Stimulated activated CD4-positive, alpha-beta T cell treated with anti-CD3 and anti-CD28 coated beads, Interleukin-4, amount 100 ng/mL, for 24 hours (primary cell): ENCODE results near the gene MCC.

ENCODE experiments used
- DNase-seq: peaks from one replicate; pipeline ENCODE4 v3.0.0-alpha.2; 2020

Gene MCC

DNA sequence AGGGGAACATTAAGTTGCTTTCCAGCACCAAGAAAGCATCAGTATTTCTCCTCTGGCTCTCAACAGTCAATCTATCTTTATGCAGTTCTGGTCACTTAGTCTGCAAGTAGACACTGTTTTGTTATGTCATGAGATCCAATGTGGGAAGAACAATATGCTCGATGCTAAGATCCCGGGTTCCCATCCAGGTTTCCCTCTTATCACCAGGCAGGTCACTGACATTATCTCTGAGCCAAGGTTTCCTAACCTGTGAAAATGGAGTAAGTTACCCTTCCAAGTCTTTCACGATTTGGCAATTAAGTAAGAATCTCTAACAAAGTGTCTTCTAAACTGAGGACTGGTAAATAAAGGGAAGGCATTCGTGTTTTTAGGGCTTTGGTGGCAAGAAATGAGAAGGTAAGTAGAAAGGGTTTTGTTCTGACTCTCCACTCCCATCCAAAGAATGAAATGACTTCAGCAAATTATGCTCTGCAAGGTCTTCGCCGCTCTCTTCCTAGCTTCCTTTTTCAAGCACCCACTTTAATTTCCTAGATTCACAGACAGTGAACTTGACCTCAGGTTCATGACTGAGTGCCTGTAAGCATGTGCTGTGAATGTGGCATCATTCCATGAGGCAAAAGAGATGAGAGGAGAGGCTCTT is 425.3 kb downstream of the MCC start:
- no peak for DNase-seq

DNA sequence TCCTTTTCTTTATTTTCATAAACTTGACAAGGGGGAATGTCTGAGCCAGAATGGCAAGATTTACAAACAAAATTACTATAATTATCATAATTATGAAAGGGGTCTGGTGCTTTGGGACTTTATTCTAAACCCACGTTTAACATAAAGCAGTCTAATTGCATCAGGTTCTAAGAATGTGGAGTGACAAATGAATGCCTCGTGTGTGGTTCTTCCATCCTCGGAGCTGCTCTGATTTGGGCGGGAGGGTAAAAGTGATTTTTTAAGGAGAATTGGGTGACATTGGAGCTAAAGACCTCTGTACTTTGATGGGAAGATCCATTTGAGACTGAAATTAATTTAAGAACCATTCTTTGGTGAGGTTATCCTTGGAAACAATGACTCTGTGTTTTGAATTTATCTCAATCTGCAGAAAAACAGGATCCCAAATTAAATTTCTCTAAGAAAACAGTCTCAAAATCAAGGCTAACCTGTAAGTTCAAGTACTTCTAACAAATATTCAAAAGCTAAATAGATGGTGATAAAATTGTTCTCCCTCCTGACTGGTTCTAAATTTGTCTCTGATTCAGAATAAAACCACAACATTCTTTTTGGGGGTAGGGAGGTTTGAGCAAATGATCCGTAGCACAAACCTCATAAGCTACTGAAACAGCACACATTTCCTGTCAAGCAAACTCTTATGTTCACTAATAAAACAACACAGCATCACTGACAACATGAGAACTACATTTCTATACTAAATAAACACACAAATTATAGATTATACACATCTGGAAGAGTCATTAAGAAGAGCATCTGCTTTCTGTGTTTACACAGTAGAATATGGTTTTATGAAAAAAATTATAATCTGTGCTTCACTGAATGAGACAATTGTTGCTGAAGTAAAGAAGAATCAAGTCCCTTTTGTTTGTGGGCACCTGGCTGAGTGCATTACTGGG is 426.1 kb downstream of the MCC start:
- DNase-seq = no peak

DNA sequence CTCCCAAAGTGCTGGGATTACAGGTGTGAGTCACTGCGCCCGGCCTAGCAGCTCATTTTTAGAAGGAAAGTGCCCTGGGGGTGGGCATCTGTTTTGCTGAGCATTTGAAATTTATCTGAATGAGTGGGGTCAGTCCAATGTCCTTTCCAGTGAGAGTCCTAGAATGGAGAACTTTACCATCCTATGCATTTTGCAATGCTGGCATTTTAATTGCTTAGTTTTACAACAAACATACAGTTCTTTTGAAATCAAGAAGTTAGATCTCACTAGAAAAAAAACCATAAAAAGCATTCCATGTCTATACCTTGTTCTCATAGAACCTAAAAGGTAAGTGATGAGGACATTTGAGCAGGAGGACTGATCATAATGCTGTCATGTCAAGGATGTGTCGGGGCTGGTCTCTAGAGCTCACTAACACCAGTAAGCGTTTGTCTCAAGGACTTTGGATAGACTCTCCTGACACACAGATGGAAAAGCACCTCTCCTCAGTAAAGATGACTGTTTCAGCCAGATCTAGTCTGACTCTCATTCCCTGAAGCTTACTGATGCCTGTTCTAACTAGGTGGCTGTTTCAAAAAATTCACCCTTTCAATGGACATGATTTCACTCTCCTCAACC is 427.7 kb downstream of the MCC start:
- no peak for DNase-seq

DNA sequence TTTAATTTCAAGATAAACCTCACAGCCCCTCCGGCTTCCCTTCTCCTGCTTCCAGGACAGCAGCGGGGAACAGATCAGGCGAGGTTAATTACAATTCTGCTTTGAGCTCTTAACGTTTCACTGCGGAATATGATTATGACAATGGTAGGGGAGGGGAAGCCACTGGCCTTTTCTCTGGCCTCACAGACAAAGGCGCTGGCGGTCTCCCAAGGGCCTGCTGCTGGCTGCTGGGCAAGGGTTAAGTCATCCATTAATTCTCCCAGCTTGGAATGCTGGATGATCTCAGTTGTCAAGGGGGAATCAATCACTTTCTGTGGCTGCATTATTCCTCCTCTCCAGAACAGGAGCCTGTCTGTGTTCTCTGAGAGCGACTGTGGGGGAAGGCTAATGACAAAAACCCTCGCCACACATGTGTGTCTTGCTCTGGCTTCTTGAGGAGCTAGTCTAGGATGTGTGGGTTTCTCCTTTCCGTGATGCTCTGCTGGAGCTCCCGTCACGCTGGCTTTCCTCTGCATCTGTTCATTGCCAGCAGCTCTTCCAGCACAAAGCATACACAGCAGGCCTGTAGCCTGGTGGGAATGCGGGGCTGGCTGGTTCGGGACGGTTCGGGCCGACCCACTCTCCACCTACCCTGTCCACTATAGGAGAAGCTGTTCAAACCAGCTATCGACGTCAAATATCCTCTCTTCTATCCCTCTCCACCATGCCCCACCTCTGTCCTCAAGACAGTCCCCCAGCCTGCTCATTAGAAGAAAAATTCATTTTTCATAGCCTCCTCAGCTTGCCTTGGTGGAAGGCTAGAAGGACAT is 428.8 kb downstream of the MCC start:
- no peak for DNase-seq

DNA sequence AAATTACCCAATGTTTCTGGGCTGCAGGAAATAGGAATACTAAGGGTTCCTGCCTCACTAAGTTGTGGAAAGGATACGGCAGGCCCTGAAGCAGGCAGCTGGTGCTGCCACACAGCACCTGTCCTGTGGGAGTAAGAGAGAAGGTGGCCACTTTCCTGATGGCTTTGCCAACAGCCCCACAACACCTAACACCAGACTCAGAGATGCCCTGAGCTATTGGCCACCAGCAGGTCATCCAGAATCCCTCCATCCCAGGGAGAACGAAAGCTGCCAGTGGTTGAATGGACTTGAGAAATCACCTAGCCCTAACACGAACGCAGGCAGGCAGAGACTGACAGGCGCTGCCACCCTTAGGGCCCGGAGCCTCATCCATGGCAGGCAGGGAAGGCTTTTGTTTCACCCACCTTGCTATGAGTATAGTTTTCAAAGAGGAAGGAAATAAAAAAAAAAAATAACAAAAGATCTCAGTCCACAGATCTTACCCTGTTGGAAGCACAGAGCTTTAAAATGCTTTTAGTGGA is 429.5 kb downstream of the MCC start:
- no peak for DNase-seq

DNA sequence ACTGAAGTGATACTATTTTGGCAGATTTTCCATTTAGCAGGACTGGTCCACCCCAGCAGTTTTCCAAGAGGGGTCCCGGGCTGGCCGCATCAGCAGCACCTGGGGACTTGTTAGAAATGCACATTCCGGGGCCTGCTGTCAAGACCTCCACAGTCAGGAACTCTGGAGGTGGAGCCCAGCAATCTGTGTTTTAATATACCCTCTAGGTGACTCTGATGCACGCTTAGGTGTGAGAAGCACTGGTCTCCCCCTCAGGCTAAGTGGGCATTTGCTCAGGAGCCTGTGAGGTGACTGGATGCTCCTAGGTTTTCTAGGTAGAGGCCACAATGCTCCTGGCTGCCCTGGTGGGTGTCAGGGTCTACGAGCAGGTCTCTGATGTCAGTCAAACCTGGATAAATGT is 430.0 kb downstream of the MCC start:
- DNase-seq = no peak

DNA sequence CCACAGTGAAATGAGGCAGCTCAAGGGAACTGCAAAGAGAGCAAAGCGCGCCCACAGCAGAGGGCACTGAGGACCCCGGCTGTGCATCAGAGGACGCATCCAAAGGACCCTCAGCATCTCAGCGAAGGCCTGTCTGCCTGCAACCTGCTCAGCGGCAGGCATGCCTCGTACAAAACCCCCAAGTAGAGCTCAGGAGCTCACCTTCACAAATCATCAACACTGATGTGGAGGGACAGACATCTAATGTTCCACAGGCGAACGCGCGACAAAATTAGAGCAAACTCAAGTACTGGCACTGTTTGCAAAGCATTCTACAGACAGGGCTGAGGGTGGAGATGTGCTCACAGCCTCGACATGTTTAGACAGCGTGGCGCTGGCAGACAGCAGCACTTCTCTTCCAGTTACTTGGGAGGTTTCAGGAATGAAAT is 430.7 kb downstream of the MCC start:
- no peak for DNase-seq

DNA sequence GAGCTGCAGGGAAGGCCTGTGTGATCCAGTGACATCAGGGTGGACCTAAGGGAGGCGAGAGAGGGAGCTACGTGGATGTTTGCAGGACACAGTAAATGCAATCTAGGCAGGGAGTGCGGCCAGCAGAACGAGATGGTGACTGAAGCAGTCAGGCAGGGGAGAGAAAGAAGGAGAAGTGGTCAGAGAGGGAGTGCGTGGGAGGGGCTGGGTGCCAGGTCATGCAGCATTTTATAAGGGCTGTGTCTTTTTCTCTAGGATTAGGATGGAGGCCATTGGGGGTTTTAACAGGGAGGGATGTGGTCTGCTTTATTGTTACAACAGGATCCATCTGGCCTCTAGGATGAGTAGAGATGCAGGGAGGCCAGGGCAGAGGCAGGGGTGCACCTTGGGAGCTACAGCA is 431.3 kb downstream of the MCC start:
- no peak for DNase-seq

DNA sequence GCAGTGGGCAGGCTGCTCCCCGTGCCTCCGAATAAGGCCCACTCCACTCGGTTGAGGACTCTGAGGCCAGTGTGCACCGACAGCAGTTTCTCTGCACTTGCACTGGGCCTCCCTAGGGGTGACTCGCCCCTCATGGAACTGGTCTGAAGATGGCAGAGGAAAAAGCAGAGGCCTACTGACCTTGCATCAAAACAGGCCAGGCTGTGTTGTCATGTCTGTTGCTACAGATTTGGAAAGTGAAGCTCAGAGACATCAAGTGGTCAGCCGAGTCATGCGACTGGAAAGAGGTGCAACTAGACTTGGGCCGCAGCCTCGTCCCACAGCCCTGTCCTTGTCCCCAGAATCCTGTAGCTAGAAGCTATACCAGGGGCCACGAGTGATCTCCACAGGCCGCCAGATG is 433.4 kb downstream of the MCC start:
- DNase-seq = no peak

DNA sequence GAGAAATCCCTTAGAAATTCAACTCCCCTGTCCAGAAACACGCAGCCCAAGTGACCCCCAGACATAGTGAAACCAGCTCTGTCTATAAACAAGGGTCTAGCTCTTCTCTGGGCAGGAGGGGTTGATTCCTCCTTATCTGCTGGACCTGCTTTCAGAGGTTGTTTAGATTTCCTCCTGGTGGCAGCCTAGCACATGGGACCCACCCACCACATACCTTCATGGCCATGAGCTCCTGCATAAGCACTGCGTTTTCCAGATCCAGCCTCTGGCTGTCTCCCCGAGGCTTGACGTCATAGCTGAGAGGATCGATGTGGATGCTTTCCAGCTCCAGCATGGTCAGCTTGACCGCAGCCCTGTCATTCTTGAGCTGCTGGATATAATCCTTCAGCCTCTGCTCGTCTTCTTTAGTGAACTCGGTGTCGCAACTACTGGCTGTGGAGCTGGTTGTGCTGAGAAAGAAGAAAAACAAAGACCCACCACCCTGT is 434.7 kb downstream of the MCC start:
- DNase-seq = no peak

DNA sequence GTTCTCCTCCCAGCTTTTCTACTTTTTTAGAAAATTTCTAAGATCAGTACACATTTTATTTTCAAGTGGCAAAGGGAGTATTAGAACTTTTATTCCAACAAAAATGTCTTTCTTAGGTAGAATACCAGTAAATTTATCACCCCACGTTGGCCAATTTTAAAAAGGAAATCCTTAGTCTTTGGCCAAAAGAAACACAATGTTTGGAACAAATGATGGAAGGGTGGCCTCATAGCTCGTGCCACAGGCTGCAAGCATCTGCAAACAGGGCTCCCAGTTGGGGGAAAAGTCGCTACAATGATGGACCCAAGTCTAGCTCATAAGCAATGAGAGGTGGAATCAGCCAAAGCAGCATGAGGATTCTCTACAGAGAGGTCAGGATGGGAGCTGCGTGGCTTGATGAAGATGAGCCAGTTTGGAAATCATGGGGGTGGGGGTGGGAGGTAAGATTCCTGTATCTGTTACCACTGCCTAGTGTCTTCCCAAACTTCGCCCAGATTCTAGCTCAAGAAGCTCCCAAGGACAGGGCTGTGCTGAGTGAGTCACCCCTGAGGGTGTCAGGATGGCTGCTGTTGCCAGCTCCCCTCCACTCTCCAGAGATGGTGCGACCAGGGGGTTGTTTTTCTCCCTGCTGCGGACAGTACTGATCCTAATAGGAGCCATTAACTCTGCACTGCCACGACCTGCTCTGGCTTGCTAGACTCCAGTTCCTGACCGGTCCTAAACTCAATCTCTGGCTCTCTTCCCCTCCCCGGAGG is 436.0 kb downstream of the MCC start:
- DNase-seq = no peak

DNA sequence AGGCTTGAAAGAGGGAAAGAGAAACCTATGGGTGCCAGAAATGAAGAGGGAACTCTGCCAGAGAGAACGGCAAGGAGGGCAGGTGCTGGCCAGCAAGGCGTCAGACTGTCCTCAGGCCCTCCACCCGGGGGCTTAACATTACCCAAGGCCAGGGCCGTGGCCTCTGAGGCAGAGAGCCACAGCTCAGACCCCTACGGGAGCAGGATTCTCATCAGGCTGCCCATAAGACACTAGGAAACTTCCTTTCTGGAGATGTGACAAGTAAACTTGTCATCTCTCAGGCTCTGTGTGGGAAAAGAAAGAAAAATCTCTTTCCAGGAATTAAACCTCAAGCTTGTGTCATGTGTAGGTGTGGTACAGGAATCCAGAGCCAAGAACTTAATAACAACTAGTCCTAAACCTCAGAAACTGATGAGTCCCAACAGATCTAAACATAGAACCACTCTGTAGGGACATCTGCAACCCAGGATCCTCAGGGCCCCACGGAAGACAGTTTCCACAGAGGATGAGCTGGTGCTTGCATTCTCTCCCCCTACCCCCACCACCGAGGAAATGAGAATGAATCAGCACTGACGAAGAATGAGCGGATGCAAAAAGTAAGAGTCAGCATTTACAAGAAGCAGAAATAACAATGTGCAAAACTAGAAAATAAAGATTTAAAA is 437.4 kb downstream of the MCC start:
- DNase-seq = peak; percentile 33

DNA sequence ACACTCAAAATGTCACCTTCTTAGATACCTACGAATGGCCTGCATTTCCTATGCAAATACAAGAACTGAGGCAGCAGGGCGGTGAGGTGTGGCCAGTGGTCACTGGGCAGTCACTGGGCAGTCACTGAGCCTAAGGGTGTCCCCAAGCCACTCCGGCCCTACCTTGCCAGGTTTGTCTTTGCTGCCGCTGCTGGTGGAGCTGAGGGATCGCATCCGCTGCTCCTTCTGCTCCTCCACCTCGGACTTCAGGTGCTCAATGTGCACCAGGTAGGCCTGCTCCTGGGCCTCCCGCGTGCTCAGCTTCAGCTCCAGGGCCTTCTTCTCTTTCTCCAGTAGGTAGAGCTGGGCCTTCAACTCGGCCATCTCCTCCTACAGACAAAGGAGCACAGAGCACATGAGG is 439.3 kb downstream of the MCC start:
- no peak for DNase-seq

DNA sequence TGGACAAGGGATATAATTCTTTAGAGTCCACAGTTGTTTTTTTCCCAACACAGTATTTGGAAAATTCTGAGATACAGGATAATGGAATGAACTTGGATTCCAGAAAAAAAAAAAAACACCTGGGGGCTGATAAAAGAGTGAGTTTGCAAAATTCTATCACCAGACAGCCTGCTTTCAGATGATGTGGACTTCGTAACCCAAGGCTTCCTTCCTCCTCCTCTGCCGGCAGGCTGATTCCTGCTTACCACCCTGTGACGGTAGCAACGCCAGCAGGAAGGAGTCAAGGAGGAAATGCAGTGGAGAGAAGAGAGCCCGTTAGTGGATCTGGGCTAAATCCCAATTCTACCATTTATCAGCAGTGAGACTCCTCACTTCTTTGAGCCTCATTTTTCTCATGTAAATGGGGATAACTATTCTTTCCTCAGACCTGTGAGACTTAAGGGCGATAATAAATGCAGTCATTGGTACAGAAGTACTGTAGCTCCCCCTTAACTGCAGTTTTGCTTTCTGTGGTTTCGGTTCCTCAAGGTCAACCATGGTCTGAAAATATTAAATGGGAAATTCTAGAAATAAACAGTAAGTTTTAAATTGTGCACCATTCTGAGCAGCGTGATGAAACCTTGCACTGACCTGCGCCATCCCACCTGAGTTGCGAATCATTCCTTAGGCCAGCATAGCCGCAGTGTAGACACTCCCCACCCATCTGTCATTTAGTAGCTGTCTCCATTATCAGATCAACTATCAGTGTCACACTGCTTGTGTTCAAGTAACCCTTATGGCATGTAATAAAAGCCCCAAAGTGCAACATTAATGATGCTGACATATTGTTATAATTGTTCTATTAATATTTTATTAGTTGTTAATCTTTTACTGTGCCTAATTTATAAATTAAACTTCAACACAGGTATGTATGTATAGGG is 440.3 kb downstream of the MCC start:
- DNase-seq = no peak

DNA sequence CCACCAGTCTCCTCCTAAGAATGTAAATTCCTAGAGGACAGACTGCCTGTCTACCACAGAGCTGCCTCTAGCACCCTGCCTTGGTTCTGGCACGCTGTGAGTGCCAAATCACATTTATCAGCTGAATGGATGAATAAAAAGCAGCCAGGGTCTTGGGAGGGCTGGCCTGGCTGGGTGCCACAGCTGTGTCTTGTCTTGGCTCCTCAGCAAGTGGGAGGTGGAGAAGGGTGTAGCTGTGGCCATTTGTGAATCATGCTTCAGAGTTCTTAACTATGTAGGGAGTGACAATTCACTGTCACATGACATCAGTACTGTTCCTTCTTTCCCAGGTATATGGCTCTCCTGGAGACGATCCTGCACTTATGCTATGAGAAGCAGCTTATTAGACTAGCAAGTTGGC is 441.0 kb downstream of the MCC start:
- no peak for DNase-seq

DNA sequence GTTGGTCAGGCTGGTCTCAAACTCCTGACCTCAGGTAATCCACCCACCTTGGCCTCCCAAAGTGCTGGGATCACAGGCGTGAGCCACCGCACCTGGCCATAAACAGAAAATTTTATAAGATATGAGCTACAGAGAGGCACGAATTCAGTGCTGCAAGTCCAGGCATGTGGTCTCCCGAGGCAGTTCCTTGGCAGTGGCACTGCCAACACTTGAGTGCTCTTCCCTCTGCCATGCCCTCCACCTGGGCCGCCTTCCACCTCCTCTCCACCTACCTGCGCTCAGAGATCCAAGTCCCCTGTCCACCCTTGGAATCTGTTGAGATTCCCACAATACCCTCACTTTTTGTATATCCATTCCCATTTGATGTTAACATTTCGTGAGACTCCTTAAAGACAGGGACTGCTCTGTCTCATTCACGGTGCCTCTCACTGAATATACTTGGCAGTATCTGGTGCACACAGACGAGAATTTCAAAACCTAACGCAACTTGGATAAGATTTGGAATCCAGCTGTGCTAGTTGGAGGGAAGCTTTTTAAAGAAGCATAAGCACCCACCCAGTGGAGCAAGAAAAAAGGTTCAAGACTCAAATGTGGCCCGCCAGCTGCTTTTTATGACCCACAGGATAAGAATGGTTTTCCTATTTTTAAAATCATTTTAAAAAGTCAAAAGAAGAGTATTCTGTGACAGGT is 443.3 kb downstream of the MCC start:
- no peak for DNase-seq

DNA sequence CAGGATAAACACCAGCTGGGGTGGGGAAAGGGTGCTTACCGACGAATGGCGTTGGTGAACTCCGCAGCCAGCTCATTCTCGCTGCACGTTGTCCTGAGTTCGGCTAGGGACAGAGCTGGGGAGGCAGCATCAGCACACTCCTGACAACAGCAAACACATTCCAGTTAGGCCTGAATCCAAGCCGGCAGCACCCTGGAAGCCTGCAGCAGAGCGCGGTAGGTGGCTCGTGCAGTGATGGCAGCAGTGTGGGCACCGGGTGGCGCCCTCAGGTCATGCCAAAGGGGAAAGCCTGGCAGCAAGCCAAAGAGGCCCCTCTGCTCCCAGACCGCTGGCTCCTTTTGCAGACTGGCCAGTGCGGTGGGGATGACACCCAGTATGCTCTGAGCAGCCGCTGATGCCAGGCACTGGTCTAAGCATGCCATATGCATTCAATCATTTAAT is 444.7 kb downstream of the MCC start:
- DNase-seq = peak; percentile 6

DNA sequence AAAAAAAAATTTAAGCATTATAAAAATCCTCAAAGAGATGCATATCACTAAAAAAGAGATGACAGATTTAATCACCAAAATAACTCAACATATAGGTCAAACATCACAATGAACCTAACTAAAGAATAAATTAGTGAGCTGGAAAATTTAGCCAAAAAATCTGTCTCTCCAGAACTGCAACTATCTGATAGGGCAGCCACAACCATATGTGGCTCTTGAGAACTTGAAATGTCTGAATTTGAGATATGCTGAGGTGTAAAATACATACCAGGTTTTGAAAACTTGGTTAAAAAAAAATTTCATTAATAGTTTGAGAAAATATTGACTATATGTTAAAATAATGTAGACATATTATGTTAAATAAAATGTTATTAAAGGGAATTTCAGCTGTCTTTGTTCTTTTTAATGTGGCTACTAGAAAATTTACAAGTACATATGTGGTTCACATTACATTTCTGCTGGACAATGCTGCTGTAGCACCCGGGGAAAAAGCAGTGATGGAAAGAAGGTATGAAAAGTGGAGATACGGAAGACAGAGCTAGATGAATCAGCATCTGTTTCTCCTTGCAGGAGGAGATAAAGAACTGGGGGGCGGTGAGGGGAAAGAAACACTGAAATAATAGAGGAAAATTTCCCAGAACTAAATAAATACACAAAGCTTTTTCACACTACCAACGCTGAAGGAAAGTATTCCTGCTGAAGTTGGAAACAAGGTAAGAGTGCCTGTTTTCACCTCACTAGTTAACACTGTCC is 445.6 kb downstream of the MCC start:
- no peak for DNase-seq
